Stimulated activated CD8-positive, alpha-beta memory T cell treated with anti-CD3 and anti-CD28 coated beads, Interleukin-2, amount 100 ng/mL, for 1 hour (primary cell): Measurements from ENCODE around the gene SYNGR1.
"Not testable (repeated sequence)": the region's sequence is repeated elsewhere in the genome, so short reads cannot be mapped to it uniquely, and the experiment has no call there.

Experiments used
- DNase-seq, 2 donors: peaks; one replicate each; pipeline ENCODE4 v3.0.0-alpha.2; 2020; ENCODE audit warnings: low read depth in 2 of 2

SYNGR1 gene

DNA sequence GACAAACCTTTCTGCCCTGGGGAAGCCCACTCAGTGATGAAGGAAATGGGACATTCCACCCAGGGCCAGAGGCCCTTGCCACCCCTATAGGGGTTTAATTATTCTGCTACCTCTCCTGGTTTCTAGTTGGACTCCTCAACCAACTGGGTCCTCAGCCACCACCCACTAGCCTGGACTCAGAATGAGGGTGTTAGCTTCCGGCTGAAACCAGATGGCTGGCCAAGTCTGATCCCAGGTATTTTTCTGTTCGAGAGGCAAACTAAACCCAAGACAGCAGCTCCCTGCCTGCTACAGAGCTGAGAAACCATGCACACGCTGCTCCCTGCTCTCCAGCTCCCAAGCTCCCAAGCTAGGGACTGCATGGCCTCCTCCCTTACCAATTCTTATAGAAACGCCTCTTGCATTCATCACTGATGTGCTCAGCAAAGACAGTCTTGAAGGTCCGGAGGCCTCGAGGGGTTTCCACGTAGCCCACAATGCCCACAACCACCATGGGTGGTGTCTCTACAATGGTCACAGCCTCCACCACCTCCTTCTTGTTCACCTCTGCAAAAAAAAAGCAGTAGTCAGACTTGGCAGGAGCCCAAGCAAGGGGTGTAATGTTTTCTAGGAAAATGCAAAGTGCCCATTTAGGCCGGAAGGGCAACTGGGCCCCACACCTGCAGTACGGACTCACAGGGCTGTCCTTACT lies 32.6 kb upstream of the SYNGR1 start:
- no peak for DNase-seq

DNA sequence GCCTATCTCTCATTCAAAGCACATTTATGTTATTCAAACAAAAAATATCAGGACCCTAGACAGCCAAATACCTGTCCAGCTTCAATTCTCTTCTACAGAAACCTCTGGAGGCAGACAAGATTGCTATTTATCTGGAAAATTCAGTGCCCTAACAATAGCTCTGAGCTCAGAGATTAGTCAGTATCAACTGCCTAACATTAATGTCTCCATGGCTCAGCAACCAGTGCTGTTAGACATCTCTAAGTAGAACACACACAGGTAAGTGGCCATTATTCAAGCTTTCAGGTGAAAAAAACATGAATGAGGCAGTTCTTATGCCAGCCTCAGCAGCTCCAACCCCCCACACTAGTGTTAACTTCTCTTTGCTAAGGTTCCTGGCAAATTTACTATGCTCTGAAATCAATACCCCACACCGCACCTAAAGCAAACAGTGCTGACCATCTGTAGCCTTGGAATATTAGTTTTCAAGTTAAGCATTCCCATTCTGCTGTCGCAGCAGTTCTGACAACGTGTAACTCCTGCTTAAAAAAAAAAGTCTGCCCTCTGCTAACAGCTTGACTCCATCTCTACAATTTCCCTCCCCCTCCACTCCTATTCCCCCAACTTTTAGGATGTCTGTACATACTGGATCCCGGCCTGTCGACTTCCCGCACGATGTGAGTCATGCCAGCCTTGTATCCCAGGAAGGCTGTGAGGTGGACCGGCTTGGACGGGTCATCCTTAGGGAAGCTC lies 31.9 kb upstream of the SYNGR1 start:
- no peak for DNase-seq

- peak in 1 of 2 donors; percentile 28 for DNase-seq
Observed at GRCh38 chr22:39318507-39319283, 31.1 kb upstream of the SYNGR1 start.

GRCh38 chr22:39319284-39320022 lies 30.3 kb upstream of the SYNGR1 start, which contains the start of gene RPL3:
Gene RPL3 (minus strand): TSS chr22:39319623. CDS start chr22:39319597, 26 bp downstream.
- peak; percentile 96 to 98 for DNase-seq

DNA sequence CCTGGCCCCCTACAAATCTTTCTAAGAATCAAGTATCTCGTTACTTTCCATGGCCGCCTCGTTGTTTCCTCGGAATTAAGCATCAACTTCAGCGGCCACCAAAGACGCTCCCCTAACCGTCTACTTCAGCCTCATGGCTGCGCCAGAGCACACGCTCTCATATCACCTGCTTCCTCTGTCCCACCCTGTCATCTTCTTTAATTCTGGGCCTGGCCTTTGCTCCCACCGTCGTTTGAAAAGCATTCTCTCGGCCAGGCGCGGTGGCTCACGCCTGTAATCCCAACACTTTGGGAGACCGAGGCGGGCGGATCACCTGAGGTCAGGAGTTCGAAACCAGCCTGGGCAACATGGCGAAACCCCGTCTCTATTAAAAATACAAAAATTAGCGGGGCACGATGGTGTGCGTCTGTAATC lies 29.2 kb upstream of the SYNGR1 start:
- DNase-seq: not testable (repeated sequence)

DNA sequence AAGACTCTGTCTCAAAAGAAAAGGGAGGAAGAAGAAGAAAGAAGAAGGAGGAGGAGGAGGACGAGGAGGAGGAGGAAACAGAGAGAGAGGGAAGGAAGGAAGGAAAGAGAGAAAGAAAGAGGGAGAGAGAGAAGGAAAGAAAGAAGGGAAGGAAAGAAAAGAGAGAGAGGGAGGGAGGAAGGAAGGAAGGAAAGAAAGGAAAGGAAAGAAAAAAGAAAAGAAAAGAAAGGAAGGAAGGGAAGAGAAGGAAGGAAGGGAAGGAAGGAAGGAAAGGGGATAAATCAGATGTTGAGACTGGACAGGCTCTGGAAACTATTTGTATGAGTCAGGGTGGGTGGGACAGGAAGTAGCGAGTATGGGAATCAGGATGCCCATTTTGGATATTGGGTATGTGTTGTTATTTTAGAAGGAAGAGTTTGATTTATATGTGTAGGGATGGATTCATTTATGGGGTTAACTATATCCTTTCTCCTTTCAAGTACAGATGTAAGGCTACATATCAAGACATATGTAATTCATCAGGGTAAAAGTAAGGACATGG lies 24.3 kb upstream of the SYNGR1 start:
- no peak for DNase-seq

GRCh38 chr22:39327995-39328754 lies 21.6 kb upstream of the SYNGR1 start:
- DNase-seq: no peak

GRCh38 chr22:39330553-39330952 lies 19.2 kb upstream of the SYNGR1 start:
- DNase-seq: not testable (repeated sequence)

DNA sequence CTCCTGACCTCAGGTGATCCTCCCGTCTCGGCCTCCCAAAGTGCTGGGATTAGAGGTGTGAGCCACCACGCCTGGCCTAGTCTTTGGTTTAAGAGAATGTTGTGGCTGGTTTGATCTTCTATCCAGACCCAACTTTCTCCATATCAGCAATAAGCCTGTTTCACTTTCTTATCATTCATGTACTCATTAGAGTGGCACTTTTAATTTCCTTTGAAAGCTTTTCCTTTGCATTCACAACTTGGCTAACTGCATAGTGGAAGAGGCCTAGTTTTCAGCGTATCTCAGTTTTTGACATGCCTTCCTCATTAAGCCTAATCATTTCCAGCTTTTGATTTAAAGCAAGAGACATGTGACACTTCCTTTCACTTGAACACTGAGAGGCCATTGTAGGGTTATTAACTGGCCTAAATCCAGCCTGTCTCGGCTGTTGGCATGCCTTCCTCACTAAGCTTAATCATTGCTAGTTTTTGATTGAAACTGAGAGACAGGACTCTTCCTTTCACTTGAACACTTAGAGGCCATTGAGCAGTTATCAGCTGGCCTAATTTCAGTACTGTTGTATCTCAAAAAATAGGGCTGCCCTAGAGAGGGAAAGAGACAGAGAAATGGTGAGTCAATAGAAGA lies 17.2 kb upstream of the SYNGR1 start:
- DNase-seq: no peak

DNA sequence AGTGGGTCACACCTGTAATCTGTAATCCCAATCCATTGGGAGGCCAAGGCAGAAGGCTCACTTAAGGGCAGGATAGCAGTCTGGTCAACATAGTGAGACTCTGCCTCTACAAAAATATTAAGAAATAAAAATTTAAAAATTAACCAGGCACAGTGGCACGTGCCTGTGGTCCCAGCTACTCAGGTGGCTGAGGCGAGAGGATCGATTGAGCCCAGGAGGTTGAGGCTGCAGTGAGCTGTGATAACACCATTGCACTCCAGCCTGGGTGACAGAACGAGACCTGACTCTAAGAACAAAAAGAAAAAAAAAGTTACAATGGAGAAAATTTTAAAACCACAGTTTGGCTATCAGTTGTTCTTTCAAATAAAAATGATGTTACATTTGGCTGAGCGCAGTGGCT lies 13.4 kb upstream of the SYNGR1 start:
- no peak for DNase-seq

- not testable (repeated sequence) for DNase-seq
Observed at GRCh38 chr22:39339775-39340174, 10.0 kb upstream of the SYNGR1 start.

- no peak for DNase-seq
Observed at GRCh38 chr22:39341179-39341578, 8.6 kb upstream of the SYNGR1 start.

DNA sequence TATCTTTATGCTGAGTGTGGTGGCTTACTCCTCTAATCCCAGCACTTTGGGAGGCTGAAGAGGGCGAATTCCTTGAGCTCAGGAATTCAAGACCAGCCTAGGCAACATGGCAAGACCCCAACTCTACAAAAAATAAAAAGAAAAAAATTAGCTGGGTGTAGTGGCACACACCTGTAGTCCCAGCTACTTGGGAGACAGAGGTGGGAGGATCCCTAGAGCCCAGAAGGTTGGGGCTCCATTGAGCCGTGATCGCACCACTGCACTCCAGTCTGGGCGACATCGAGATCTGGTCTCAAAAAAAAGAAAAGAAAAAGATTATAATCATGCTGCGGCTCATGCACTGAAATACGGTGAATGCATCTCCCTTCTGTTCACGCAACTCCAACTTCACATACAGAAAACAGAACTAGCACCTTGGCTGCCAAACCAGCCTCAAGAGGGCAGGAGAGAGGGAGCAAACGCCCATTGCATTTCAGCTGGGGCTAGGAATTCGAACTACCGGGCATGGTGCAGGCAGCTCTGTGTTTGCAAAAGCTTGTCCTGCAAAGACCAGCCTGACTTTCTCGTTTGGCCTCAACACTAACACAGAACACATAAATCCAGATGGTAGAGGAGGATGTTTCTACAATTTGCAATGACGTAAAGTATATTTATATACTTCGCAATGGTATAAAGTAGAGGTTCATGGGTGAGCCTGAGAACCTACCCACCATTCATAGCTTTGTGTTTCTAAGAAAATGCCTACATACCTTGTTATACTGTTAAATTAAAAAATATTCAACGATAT lies 6.3 kb upstream of the SYNGR1 start:
- DNase-seq: peak in 1 of 2 donors; percentile 33

DNA sequence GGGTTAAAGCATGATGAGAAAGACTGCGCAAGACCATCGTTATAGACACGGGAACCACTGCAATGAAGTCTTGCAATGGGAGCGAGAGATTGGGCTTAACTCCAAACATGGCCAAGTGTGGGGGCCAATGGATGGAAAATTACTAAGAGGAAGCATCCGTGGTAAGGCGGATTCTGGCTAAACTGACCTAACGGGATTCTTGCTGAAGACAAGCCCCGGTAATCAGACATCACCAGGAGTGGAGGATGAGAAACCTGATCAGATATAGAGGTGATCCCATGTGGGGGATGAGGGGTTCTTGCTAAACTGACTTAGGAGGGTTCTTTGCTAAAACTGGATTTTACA lies 5.8 kb upstream of the SYNGR1 start:
- no peak for DNase-seq

- no peak for DNase-seq
Observed at GRCh38 chr22:39345231-39345630, 4.6 kb upstream of the SYNGR1 start.

GRCh38 chr22:39348909-39349505 lies 784 bp upstream of the SYNGR1 start:
- no peak for DNase-seq

- DNase-seq: no peak
Observed at GRCh38 chr22:39349506-39349966, 255 bp upstream of the SYNGR1 start.

- no peak for DNase-seq
Observed at GRCh38 chr22:39350757-39351688, 1.2 kb downstream of the SYNGR1 start.
